GM21529 (cell line): ENCODE data around the gene ERGIC1.
A peak's percentile ranks its signal among the peaks of the same experiment; 100 is the strongest.

ENCODE experiments used
- ATAC-seq: cut with Tn5 transposase; IDR thresholded peaks from one replicate; pipeline ENCODE4 v1.9.1; 2021; ENCODE audit not compliant: unreplicated experiment

Gene ERGIC1

DNA sequence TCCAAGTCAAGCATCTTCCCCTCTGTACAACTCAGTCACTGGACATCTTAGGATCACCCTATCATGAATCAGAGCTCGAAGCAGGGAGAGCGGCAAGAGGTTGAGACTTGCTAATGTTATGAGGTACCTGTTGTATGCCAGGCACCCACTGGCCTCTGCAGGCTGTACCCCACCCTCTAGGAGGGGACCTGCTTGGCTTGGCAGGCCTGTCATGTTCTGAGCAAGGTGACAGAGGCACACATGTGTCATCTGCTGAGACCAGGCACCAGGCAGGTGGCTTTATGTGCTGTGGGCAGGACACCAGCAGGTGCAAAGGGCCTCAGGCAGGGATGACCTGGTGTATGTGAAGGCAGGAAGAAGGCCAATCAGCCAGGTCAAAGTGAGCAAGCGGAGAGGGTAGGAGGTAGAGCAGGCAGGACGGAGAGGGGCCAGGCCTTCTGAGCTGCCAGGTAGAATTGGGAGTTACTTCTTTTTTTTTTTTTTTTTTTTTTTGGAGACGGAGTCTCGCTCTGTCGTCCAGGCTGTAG, 64.9 kb downstream of the ERGIC1 start:
- ATAC-seq, result no peak

DNA sequence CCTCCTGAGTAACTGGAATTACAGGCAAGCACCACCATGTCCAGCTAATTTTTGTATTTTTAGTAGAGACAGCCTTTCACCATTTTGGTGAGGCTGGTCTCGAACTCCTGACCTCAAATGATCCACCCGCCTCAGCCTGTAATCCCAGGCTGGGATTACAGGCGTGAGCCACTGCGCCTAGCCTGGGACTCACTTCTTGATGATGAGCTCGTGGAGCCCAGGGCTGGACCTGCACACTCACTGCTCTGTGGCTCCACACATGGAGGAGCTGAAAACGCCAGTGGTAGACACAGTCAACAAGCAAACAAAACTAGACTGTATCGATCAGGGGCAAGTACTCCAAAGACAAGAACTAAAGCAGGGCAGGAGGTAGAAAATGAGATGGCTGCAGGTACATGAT, 65.4 kb downstream of the ERGIC1 start:
- ATAC-seq, result no peak

DNA sequence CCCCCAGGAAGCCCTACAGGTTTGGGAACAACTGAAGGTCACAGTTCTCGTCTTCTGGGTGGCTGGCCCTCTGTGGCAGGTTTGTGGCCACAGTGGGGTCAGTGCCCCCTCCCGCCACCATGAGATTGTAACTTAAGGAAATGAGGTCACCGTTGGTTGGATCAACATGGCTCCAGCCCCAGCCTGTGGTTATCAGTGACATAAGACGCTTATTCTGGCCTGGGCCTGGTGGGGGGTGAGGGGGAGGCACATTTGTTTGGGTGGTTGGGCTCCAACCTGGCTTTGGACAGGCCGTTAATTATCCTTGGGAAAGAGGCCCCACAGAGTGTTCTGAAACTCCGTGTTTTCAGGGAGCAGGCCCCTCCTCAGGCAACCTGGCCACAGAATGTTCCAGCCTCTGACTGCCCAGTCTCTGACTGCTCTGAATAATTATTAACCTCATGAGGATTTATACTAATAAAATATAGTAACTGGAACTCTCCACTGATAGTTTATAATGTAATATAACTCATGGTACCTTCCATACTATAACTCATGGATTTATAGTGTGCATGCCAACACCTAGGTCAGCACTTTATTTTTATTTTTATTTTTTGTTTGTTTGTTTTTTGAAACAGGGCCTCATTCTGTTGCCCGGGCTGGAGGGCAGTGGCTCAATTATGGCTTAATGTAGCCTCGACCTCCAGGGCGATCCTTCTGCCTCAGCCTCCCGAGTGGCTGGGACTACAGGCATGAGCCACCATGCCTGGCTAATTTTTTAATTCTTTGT, 67.1 kb downstream of the ERGIC1 start:
- no peak for ATAC-seq

DNA sequence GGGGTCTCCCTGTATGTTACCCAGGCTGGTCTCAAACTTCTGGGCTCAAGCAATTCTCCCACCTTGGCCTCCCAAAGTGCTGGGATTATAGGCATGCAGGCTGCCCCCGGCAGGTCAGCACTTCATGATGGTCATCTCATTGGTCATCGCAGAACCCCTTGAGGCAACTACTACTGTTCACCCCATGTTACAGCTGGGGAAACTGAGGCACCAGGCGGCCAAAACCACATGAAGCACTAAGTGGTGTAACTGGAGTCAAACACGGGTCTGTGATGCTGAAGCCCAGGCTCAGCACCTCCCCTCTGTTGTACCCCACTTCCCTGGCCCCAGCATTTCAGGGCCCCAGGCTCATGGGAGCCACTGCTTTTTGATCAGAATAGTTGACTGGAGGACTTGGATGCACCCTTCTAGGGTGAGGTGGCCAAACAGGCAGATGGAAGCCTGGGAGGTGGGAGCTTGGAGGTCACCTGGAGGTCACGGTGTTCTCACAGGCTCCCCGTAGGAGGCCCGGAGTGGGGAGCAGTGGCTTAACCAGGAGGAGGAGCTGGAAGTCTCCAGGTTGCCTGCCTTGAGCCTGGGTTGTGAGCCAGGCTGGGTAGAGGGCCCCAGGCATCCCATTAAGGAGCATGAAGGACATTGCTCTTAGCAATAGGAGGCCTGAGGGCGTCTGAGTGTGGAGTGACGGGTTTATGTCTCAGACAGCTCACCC, 67.9 kb downstream of the ERGIC1 start:
- no peak for ATAC-seq

DNA sequence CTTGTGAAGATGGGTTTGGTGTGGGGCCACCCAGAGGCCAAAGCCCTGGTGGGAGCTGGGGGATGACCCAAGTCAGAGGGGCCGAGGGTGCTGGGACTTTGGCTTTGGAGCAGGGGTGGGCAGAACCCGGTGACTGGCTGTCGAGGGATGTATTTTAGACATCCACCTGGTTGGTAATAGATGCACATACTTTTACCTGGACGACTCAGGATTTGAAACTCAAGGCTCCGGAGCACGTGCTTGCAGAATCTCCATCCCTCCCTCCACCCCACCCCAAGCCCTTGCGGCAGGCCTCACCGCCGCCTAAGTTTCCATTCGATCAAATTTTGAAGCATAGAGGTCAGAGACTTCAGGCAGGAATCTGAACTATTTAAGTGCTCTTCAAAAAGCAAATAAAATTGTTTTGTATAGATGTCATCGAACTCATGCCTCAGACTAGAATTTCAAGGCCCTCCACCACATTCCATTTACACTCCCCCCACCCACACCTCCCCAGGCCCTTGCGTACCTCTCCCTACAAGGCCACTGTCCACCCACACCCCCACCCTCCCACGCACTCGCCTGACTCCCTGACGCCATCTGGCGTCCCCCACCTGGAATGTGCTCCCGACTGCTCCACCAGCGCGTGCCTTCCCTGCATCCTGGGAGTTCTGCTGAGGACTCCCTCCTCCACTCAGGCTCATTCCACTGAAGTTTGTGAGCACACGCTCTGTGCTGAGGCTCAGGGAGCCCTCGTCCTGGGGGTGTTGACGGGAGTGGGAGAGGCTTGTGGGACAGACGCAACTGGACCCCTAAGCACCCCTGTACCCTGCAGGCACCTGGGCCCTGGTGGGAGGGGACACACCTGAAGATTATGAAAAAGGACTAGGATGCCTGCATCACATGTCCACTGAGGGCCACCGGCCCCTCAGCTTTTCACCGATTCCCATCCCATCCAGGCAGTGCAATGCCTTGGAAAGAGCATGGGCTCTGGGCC, 68.7 kb downstream of the ERGIC1 start:
- no peak for ATAC-seq

DNA sequence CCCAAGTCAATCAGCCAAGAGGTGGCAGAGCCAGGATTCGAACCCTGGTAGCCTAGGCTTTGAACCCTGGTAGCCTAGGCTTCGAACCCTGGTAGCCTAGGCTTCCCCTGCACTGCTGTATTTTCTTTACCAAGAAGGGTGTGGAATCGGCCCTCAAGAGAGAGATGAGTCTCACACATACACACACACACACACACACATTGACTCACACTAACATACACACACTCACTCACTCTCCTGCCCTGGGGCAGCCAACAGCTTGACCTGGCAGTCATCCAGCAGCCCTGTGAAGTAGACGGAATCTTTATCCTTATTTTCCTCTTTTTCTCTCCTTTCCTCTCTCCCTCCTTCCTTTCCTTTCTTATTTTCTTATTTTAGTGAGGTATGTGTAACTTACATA, 69.7 kb downstream of the ERGIC1 start:
- ATAC-seq, result no peak

DNA sequence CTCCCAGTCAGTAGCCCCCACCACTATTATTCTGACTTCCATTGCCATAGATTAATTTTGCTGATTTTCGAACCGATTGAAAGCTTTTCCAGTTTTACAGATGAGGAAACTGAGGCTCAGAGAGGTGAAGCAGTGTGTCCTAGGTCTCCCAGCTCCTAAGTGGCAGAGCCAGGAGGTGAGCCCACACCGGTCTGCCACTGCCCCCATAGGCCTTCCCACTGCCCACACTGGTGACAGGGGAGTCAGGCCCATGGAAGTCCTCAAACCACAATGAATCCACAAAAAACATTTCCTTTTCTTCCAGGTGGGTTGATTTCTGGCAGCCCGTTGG, 70.2 kb downstream of the ERGIC1 start:
- no peak for ATAC-seq

DNA sequence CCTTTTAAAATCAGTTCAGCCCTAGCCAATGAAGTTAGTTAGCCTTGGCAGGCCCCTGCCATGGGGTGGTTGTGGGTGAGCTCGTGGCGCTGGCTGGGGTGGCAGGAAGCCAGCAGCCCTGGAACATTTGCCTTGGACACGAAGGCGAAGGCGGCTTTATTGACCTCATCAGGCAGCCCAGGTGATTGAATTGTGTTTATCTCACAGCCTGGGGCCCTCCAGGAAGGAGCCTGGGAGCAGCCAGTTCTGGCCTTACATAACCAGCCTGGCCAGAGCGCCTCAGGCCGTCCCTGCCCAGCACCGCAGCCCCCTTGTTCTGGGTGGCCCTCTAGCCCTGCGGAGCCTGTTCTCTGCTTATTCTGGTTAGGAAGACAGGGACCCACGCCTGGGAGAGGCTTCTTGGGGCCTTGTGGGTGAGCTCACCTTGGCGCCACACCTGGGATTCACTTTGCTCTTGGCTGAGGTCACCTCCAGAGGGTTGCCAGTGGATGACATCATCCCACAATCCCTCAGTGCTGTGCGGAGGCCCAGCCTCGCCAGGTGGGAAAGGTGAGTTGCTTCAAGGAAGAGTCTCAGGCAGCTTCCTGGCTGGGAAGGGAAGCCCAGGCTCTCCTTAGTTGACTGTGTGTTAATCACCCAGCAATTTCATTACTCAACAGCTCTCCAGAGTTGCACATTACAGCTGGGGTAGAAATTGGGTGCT, 70.7 kb downstream of the ERGIC1 start:
- ATAC-seq, result no peak

DNA sequence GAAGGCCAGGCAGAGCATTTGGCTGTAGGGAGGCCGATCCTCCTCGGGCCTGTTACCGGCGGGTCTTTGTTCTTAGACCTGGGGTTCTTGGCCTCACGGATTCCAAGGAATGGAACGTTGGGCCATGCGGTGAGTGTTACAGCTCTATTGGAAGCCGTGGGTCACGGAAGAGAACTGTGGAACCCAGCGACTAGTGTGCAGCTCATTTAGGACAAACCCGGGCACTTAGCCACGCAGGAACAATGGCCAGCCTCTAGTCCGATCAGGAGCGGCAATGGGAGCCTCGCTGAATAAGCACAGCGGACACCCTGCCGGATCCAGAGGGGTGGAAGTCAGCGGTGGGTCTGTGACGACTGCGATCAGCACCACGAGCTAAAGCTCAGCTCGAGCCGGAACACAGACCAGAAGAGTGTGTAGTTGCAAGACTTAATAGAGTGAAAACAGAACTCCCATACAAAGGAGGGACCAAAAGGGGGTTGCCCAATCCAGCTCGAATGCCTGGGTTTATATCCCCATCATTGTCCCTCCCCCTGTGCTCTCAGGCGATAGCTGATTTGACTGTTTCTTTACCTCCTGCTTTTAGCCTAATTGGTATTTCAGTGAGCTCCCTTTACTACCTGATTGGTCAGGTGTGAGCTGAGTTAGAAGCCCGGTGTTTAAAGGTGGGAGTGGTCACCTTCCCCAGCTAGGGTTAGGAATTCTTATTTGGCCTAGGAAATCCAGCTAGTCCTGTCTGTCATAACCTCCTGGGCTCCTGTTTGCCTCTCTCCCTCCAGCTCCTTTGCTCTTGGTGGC, 71.5 kb downstream of the ERGIC1 start:
- ATAC-seq, result no peak

DNA sequence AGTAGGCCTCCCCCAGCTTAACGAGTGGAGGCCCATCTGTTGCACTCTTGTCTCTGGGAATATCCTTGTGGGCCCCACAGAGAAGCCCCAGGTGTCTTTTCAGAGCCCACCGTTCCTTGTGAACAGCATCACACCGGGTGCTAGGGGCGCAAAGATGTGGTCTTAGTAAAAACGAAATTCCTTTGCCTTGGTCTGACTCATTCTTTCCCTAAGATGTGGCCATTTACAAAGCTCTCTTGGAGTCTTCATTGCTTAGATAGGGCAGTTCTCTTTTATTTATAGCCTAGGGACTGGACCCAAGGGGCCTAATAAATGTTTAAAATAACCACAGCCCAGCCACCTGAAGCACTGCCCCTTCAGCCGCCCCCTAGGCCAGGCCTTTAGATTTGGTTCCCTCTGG, 72.4 kb downstream of the ERGIC1 start:
- ATAC-seq, result peak; percentile 53

DNA sequence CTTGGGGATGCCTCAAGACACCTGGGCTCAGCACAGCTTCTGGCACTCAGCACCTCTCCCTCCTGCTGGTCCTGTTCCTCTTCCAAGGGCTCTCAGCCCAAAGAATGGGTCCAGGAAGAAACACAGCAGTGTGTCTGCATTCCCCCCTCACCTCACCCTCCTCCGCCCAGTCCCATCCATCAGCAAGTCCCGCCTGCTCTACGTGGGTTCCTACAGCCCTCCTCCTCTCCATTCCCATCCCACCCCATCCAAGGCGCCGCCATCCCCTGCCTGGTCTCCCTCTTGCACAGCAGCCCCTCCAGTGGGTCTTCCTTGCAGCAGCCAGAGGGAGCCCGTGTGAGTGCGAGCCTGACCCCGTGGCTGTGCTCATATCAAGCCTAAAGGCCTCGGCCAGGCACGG, 72.8 kb downstream of the ERGIC1 start:
- ATAC-seq, result peak; percentile 19

DNA sequence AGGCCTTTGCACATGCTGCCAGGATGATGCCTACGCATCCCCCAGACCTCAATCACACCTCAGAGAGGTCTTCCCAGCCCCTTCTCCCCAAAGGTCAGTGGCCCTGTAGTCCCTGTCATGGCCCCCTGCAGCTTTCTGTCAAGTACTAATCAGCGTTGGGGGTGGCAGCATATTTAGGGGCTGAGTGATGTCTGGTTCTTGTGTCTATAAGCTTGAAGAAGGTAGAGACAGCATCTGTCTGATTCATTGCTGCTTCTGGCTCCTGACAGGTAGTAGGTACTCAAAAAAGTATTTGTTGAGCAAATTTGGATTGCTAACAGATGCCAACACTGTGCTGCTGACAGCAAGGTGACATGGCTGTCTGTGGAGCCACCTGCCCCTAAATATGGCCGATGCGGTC, 73.6 kb downstream of the ERGIC1 start:
- ATAC-seq, result no peak

DNA sequence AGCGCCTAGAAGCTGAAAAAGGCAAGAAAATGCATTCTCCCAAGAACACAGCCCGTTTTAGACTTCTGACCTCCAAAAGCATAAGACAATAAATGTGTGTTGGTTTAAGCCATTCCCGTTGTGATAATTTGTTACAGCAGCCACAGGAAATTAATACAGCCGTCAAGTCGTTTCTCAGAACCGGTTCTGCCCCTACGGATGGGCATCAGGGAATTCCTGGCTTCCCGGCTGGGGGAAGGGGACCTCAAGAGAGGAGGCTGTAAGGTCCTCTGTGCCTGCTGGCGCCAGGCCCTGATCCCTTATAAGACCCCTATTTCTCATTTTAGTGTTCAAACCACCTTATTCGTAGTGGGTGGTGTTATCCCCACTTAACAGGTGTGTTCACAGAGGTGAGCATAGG, 74.6 kb downstream of the ERGIC1 start:
- ATAC-seq, result no peak

DNA sequence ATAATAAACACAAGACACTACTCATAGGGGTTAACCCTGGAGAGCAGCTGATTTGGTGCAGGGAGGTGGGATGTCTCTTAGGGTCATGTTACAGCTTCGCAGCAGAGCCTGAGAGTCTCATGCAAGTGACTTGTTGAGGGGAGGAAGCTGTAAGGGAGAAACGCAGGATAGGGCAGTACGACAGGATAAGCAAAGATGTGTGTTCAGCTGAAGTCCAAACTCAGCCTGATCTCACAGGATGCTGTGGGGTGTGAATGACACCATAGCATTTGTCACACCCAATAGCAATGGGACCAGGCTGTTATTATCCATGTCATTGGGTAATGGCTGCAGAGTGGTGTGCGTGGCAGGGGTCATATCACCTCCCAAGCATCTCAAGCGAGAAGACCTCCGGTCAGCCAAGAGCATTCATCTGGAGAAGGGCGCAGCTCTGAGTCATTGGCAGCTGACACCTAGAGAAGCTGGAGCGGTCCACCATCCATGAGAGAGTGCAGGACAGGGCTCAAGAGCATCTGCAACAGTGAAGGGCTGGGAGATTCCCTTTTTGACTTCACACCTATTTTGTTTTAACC, 76.0 kb downstream of the ERGIC1 start:
- ATAC-seq, result no peak

DNA sequence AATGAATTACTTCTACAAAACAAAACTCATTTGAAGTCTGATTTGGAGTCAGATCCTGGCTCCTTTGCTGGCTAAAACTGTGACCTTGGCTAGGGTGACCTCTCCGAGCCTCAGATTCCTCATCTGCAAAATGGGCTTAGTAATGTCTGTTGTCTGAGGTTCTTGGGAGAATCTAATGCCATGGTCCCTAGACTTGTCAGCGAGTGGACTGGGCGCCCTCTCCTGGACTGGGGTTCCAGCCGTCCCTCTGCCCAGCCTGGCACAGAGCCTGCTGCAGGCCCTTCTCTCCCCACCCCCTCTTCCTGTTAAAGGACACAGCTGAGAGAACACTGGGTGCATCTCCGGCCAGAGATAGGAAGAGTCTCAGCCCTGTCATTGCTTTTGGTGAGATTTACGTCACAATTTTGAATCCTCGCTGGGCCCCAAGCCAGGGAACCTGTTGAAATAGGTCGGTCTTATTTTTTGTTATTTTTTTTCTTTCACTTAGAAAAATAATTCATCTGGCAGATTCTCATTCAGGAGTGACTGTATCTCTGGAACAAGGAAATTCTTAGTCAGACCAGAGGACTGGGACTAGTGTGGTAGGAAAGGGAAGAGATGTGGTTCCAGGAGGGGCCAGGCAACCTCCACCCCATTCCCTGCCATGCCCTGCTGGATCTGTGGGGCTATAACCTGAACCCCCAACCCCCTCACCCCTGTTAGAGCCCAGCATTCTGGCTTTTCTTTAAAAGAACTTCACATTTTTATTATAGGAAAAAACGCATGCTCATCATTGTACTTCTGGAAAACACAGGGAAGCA, 77.0 kb downstream of the ERGIC1 start:
- peak; percentile 74 for ATAC-seq

DNA sequence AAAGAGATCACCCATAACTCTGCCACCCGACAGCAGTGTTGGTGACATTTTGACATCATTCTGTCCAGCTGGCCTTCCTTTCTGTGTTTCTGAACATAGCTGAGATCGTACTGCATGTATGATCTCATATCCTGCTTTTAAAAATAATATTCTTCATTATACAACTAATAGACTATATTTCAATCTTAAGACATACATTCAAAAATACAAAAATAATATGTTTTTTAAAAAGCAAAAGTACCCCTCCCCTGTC, 77.5 kb downstream of the ERGIC1 start:
- ATAC-seq, result no peak

DNA sequence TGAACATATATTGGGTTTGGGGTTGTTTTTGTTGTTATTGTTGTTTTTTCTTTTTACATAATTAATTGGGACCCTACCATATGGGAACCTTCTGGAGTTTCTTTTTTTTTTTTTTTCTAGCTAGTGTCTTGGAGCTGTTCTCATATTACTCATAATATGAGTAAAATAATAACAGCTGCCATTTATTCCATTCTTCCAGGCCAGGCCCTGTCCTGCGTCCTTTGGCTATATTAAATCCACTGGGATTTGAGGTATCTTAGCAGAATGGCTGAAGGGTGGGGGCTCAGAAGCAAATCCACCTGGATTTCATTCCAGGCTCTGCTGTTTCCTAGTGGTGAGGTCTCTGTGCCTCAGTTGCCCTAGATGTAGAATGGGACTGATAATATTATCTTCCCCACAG, 77.9 kb downstream of the ERGIC1 start:
- ATAC-seq, result no peak

DNA sequence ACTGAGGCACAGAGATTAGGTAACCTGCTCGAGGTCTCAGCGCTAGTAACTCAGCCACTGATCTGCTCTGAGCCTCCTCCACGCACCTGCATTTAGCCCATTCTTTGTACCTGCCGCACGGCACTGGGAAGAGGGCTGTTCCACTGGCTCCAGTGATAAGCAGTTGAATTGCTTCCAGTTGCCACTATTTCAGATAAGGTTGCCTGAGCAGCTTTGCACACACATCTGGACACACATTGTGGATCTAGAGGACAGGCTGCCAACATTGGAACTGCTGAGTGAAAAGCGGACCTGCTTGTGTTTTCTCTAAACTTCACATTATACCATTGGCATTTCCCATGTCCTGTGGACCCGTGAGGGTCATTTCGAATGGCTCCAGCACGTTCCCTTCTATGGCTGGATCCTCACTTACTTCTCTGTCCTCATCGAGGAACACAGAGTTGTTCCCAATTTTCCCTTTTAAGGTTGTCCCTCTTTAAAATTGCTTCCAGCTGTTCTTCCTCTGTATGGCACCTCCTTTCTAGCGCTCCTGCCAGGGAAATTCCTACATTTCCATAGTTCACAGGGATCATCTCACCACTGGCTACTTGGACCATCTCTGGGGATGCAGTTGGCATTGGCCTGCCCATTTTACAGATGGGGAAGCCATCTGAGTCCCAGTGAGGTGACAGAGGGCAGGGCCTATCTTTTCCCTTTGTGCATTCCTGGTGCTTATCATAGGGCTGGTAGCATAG, 79.2 kb downstream of the ERGIC1 start:
- no peak for ATAC-seq
